ENCODE data around the gene C2orf81. TPM values are rescaled to one million over a fixed set of nuclear protein-coding genes. Genes with fewer than 3 reads are reported as not detected.

Gene C2orf81
- total RNA-seq, 2 experiments from 2014 or later, result 2.9 to 3.4 TPM

DNA sequence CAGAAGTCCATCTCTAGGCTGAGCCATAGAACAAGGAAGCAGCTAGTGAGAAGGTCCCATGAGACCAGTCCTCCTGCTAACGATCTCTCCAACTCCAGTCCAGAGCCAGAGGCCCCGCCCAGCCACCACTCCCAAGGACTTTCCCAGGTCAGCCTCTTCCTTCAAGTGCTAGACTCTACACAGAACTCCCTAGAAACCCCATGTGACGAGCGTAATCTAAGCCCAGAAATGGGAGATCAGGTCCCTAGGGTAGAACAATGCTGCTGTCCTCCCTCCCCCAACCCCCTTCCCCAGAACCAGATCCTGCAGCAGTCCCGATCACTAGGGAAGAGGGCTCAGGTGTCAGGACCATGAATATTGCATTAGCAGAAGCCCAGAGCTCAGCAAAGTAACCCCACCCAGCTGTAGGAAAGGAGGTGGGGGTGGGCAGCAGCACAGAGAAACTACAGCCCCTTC, 48.2 kb downstream of the C2orf81 start:
- POLR2A ChIA-PET, result no interaction called here
- DNase-seq, result no peak
- TF ChIP-seq, protein P1, sequence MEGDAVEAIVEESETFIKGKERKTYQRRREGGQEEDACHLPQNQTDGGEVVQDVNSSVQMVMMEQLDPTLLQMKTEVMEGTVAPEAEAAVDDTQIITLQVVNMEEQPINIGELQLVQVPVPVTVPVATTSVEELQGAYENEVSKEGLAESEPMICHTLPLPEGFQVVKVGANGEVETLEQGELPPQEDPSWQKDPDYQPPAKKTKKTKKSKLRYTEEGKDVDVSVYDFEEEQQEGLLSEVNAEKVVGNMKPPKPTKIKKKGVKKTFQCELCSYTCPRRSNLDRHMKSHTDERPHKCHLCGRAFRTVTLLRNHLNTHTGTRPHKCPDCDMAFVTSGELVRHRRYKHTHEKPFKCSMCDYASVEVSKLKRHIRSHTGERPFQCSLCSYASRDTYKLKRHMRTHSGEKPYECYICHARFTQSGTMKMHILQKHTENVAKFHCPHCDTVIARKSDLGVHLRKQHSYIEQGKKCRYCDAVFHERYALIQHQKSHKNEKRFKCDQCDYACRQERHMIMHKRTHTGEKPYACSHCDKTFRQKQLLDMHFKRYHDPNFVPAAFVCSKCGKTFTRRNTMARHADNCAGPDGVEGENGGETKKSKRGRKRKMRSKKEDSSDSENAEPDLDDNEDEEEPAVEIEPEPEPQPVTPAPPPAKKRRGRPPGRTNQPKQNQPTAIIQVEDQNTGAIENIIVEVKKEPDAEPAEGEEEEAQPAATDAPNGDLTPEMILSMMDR (IDR thresholded peaks at IDR 0.05), result no peak
- Histone ChIP-seq H3K27ac (ENCODE audit: low read depth in 1 of 2, low read length in 2 of 2) (no peak overlapping the region), H3K36me3 (ENCODE audit: insufficient read depth, low read length) (peaks cover 66% of the 10 kb centered on the region), H3K4me1 (ENCODE audit: insufficient read depth, low read length) (peaks cover 5% of the 10 kb centered on the region), H3K27me3 (ENCODE audit: control insufficient read depth in 1 of 2, insufficient read depth in 2 of 2, low read length in 2 of 2) (no peaks in the 10 kb centered on the region), H3K9me3 (ENCODE audit: control insufficient read depth in 1 of 2, insufficient read depth in 1 of 2, low read length in 2 of 2) (no peaks in the 10 kb centered on the region), H3K4me3 (ENCODE audit: low read length) (no peak overlapping the region)
- CTCF ChIA-PET, result no interaction called here
- no peak overlapping the region for H3K27ac Mint-ChIP-seq
- intact Hi-C loops (cut with DNase I, micrococcal nuclease), result no loop called here
- peaks cover 79% of the 10 kb centered on the region for H3K36me3 Mint-ChIP-seq (ENCODE audit: low read depth)
- no peak for ATAC-seq (ENCODE audit: poor library complexity)
- H3K4me3 Mint-ChIP-seq, result no peak overlapping the region
- no peaks in the 10 kb centered on the region for H3K27me3 Mint-ChIP-seq
- H3K9me3 Mint-ChIP-seq, result no peaks in the 10 kb centered on the region
- H3K4me1 Mint-ChIP-seq (ENCODE audit: low read depth), result no peaks in the 10 kb centered on the region

DNA sequence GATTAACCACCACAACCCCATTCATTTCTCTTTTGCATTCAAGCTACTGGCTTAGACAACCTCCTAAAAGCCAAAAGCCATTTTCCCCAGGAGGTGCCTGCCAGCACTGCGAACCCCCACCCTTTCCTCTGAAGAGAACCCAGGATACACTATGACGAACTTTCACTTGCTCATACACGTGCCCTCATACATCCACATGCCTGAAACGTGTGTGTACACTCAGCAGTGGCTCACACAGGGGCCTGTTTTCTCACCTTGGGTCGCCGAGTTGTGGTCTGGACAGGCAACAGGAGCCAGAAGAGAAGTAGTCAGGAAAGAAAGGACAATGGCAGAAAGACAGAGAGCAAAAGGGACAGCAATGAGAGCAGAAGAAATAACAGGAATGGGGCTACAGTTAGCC, 48.7 kb downstream of the C2orf81 start:
- intact Hi-C loops (cut with DNase I, micrococcal nuclease), result no loop called here
- CTCF ChIA-PET, result no interaction called here

DNA sequence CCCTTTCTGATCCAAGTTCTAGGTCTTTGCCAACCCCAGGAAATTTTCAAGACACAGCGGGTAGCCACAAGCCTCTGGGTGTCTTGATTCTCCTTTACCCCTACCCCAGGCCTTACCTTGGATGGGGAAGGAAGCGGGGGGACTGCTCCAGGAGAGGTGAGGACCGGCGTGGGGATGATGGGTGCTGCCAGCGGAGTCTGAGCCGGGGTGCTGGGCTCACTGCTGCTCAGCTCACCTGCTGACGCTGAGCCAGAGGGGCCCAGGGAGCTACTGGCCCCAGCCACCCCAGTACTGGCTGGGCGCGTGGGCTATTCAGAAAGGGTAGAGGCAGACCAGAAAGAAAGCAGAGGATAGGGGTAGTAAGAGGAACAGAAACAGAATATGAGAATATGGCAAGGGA, 50.0 kb downstream of the C2orf81 start:
- DNase-seq, result no peak
- CTCF ChIA-PET, result no interaction called here
- Mint-ChIP-seq H3K4me1 (ENCODE audit: low read depth) (no peaks in the 10 kb centered on the region), H3K27ac (no peak overlapping the region), H3K27me3 (no peaks in the 10 kb centered on the region), H3K9me3 (no peaks in the 10 kb centered on the region), H3K36me3 (ENCODE audit: low read depth) (peaks cover 80% of the 10 kb centered on the region), H3K4me3 (no peak overlapping the region)
- no peak overlapping the region for H3K27ac ChIP-seq (ENCODE audit: low read depth in 1 of 2, low read length in 2 of 2)
- H3K9me3 ChIP-seq (ENCODE audit: control insufficient read depth in 1 of 2, insufficient read depth in 1 of 2, low read length in 2 of 2), result no peaks in the 10 kb centered on the region
- H3K4me3 ChIP-seq (ENCODE audit: low read length), result no peak overlapping the region
- ATAC-seq (ENCODE audit: poor library complexity), result no peak
- intact Hi-C loops (cut with DNase I, micrococcal nuclease), result no loop called here
- no peaks in the 10 kb centered on the region for H3K27me3 ChIP-seq (ENCODE audit: control insufficient read depth in 1 of 2, insufficient read depth in 2 of 2, low read length in 2 of 2)
- POLR2A ChIA-PET, result no interaction called here
- peaks cover 66% of the 10 kb centered on the region for H3K36me3 ChIP-seq (ENCODE audit: insufficient read depth, low read length)
- TF ChIP-seq, protein P1 (IDR thresholded peaks at IDR 0.05), result no peak
- peaks cover 5% of the 10 kb centered on the region for H3K4me1 ChIP-seq (ENCODE audit: insufficient read depth, low read length)

More for the DNA sequence above, 48.7 kb downstream of the C2orf81 start:
- H3K27ac Mint-ChIP-seq, result no peak overlapping the region
- TF ChIP-seq, protein P1 (IDR thresholded peaks at IDR 0.05), result no peak
- H3K36me3 Mint-ChIP-seq (ENCODE audit: low read depth), result peaks cover 80% of the 10 kb centered on the region
- Histone ChIP-seq H3K27me3 (ENCODE audit: control insufficient read depth in 1 of 2, insufficient read depth in 2 of 2, low read length in 2 of 2) (no peaks in the 10 kb centered on the region), H3K4me3 (ENCODE audit: low read length) (no peak overlapping the region), H3K27ac (ENCODE audit: low read depth in 1 of 2, low read length in 2 of 2) (no peak overlapping the region), H3K36me3 (ENCODE audit: insufficient read depth, low read length) (peaks cover 66% of the 10 kb centered on the region), H3K4me1 (ENCODE audit: insufficient read depth, low read length) (peaks cover 5% of the 10 kb centered on the region), H3K9me3 (ENCODE audit: control insufficient read depth in 1 of 2, insufficient read depth in 1 of 2, low read length in 2 of 2) (no peaks in the 10 kb centered on the region)
- no peak for ATAC-seq (ENCODE audit: poor library complexity)
- H3K9me3 Mint-ChIP-seq, result no peaks in the 10 kb centered on the region
- POLR2A ChIA-PET, result no interaction called here
- no peak overlapping the region for H3K4me3 Mint-ChIP-seq
- no peaks in the 10 kb centered on the region for H3K4me1 Mint-ChIP-seq (ENCODE audit: low read depth)
- no peaks in the 10 kb centered on the region for H3K27me3 Mint-ChIP-seq
- no peak for DNase-seq
